Activated naive CD4-positive, alpha-beta T cell treated with anti-CD3 and anti-CD28 coated beads, Interleukin-2, amount 10 ng/mL, durations not matched to agents 5 hours and 36 hours (primary cell): ENCODE measurements around the gene CEP120. TPM values are rescaled to one million over a fixed set of nuclear protein-coding genes. Genes with fewer than 3 reads are reported as not detected.

Experiments
- total RNA-seq, 2 experiments: library from RNA; stranded (reverse); gene quantifications; one replicate each; pipeline ENCODE4 v1.2.3, GENCODE V29; 2021

CEP120 gene
- 10 to 100 TPM; 29.3 to 33.9 TPM for total RNA-seq

GRCh38 chr5:123423278-123424149, at the start of gene CEP120:
Gene CEP120, minus strand, starts transcription at chr5:123423403. Its CDS starts 405 bp downstream, at chr5:123422998.

Other genes with a start within 250 kb of the CEP120 start
- 10 to 100 TPM; 28.2 to 29.3 TPM for gene CSNK1G3, start 88.8 kb upstream of the CEP120 start, total RNA-seq